B cell (primary cell): Measurements from ENCODE around the gene PPP1CC. TPM values are rescaled to one million over a fixed set of nuclear protein-coding genes. Genes with fewer than 3 reads are reported as not detected.
A peak's percentile ranks its signal among the peaks of the same experiment; 100 is the strongest.

Source experiments
- ATAC-seq: fragments of 200-7000 bp; cut with Tn5 transposase; one replicate; pipeline ENCODE4 v1.10.0; 2021; ENCODE audit warnings: low read depth, mild to moderate bottlenecking, moderate number of reproducible peaks, moderate library complexity
- CTCF ChIA-PET: fragments of 350-600 bp; sonication (Branson Sonifier 250); formaldehyde crosslinking; loops from one replicate; lab custom pipeline; 2021; ENCODE audit warnings: antibody characterized with exemption, inconsistent platforms; lab: Charles Lee
- POLR2A ChIA-PET: fragments of 350-600 bp; sonication (Branson Sonifier 250); formaldehyde crosslinking; loops from one replicate; lab custom pipeline; 2021; ENCODE audit warnings: antibody characterized with exemption; lab: Charles Lee
- DNase-seq: peaks from one replicate; pipeline ENCODE4 v3.0.0; 2013
- H2AFZ ChIP-seq: 2 replicates; pipeline ENCODE4 v1.6.1; 2012; ENCODE audit warnings: mild to moderate bottlenecking, low read depth, low read length; ENCODE audit not compliant: insufficient read depth, poor library complexity, severe bottlenecking
- H3K27ac ChIP-seq, 2 donors: 1 replicate in 1 of 2; 2 replicates in 1 of 2; pipeline ENCODE4 v1.5.1; 2012 to 2013; ENCODE audit warnings: low read length in 2 of 2, mild to moderate bottlenecking in 2 of 2, moderate library complexity in 1 of 2
- H3K27me3 ChIP-seq, 4 experiments: fragments of 200-600 bp in 1 of 4; sonication (generic) in 1 of 4; replicated peaks in 1 of 4; 1 replicate in 2 of 4; 2 replicates in 2 of 4; pipeline versions ENCODE4 v1.6.1 to v1.7.0; 2013 to 2016; ENCODE audit warnings: low read length in 3 of 4, mild to moderate bottlenecking in 2 of 4, mixed read lengths in 1 of 4, moderate library complexity in 1 of 4; ENCODE audit not compliant: insufficient read depth in 4 of 4, control insufficient read depth in 3 of 4; ENCODE audit errors: control extremely low read depth in 1 of 4
- H3K36me3 ChIP-seq, 2 experiments: replicated peaks in 1 of 2; 1 replicate in 1 of 2; 2 replicates in 1 of 2; pipeline versions ENCODE4 v1.6.1 to v1.7.1; 2013; ENCODE audit warnings: low read length in 1 of 2; ENCODE audit not compliant: insufficient read depth in 2 of 2, control insufficient read depth in 1 of 2; ENCODE audit errors: control extremely low read depth in 1 of 2, extremely low read depth in 1 of 2
- H3K4me1 ChIP-seq, 2 donors: fragments of 200-600 bp in 1 of 2; sonication (generic) in 1 of 2; 1 replicate in 1 of 2; 2 replicates in 1 of 2; pipeline versions ENCODE4 v1.5.1 to v1.6.1; 2013 to 2017; ENCODE audit warnings: low read length in 2 of 2; ENCODE audit not compliant: control insufficient read depth in 2 of 2, insufficient read depth in 2 of 2
- H3K4me2 ChIP-seq: replicated peaks from 2 replicates; pipeline ENCODE3; 2012; ENCODE audit warnings: mild to moderate bottlenecking, low read depth, low read length; ENCODE audit not compliant: poor library complexity, severe bottlenecking
- H3K4me3 ChIP-seq, 5 experiments: fragments of 200-600 bp in 1 of 5; sonication (generic) in 1 of 5; 1 replicate in 3 of 5; 2 replicates in 2 of 5; pipeline versions ENCODE4 v1.5.1 to v1.7.0; 2011 to 2016; ENCODE audit warnings: low read length in 4 of 5, mild to moderate bottlenecking in 4 of 5, low read depth in 2 of 5, control low read depth in 1 of 5, moderate library complexity in 1 of 5; ENCODE audit not compliant: insufficient read depth in 1 of 5; ENCODE audit errors: control extremely low read depth in 1 of 5, extremely low read depth in 1 of 5
- H3K79me2 ChIP-seq: fragments of 200-600 bp; sonication (generic); one replicate; pipeline ENCODE4 v1.6.0; 2016; ENCODE audit warnings: low read length; ENCODE audit not compliant: control insufficient read depth, insufficient read depth
- H3K9ac ChIP-seq: fragments of 200-600 bp; sonication (generic); 2 replicates; pipeline ENCODE4 v1.6.1; 2017; ENCODE audit warnings: mild to moderate bottlenecking, low read length, moderate library complexity
- H3K9me3 ChIP-seq, 3 donors: one replicate each; pipeline versions ENCODE4 v1.6.1 to v1.7.1; 2013; ENCODE audit warnings: low read length in 2 of 3; ENCODE audit not compliant: control insufficient read depth in 2 of 3, insufficient read depth in 1 of 3; ENCODE audit errors: control extremely low read depth in 1 of 3
- H4K20me1 ChIP-seq: 2 replicates; pipeline ENCODE4 v1.6.0; 2012; ENCODE audit warnings: mild to moderate bottlenecking, low read length; ENCODE audit not compliant: insufficient read depth, control insufficient read depth, poor library complexity, severe bottlenecking
- H3K27ac Mint-ChIP-seq: one replicate; pipeline ENCODE4 v1.8.0; 2021; ENCODE audit warnings: mixed read lengths
- H3K27me3 Mint-ChIP-seq: one replicate; pipeline ENCODE4 v1.8.0; 2021; ENCODE audit warnings: mixed read lengths
- H3K4me1 Mint-ChIP-seq: one replicate; pipeline ENCODE4 v1.8.0; 2021; ENCODE audit warnings: mixed read lengths
- H3K4me3 Mint-ChIP-seq: one replicate; pipeline ENCODE4 v1.8.0; 2021; ENCODE audit warnings: mixed read lengths
- H3K9me3 Mint-ChIP-seq: one replicate; pipeline ENCODE4 v1.8.0; 2022; ENCODE audit warnings: mixed read lengths; ENCODE audit not compliant: insufficient read depth
- CTCF ChIP-seq: fragments of 200-600 bp; IDR thresholded peaks from one replicate; pipeline ENCODE4 v1.8.0; 2022; ENCODE audit warnings: antibody characterized with exemption, mild to moderate bottlenecking
- EZH2 ChIP-seq: IDR thresholded peaks from 2 replicates; pipeline ENCODE4 v1.6.1; 2012; ENCODE audit warnings: borderline replicate concordance, low read depth, mild to moderate bottlenecking, moderate library complexity, low read length; ENCODE audit not compliant: insufficient read depth, poor library complexity, severe bottlenecking
- WGBS: methylation state at CpG from one replicate; pipeline ENCODE4 v1.1.5; 2013; ENCODE audit warnings: missing lambda C conversion rate; ENCODE audit not compliant: insufficient coverage; 5-methylcytosine and 5-hydroxymethylcytosine counted together
- intact Hi-C: fragments of 100-400 bp; cut with micrococcal nuclease; formaldehyde crosslinking; loops from one replicate; pipeline ENCODE4 v1.10.0; 2022
- polyA plus RNA-seq: library from polyadenylated mRNA; depleted of rRNA; stranded (reverse); fragments of >200 nt; gene quantifications from 2 replicates; pipeline ENCODE4 v1.2.3, GENCODE V29; 2012
- total RNA-seq, 2 donors: library from RNA; stranded (reverse); fragments of 120-200 nt in 1 of 2; gene quantifications; 1 replicate in 1 of 2; 2 replicates in 1 of 2; pipeline versions ENCODE4 v1.2.3 to v1.2.4, GENCODE V29; 2013 to 2022

PPP1CC gene
- total and polyA plus RNA-seq, 2 donors (not counting 1 experiment from before 2014, with no cell fraction given) = 70.0 to 146 TPM

- Histone ChIP-seq H3K27me3 (no peaks in the 10 kb centered on the region), H3K4me1 (peaks cover 54 to 69% of the 10 kb centered on the region in 2 donors), H3K27ac (peak overlapping the region; percentile 55 to 70), H3K9ac (peak overlapping the region; percentile 84), H2AFZ (peak overlapping the region; percentile 76), H3K79me2 (peaks cover 84% of the 10 kb centered on the region), H3K9me3 (peaks cover 0 to 3% (median 0%) of the 10 kb centered on the region in 3 donors), H3K4me3 (peak overlapping the region in 4 of 5 experiments; percentile 72 to 98 (median 88)), H3K4me2 (peak overlapping the region; percentile 83), H4K20me1 (peaks cover 43% of the 10 kb centered on the region), H3K36me3 (peaks cover 0 to 37% of the 10 kb centered on the region in 2 experiments)
- DNase-seq (peak; percentile 79), ATAC-seq (peak; percentile 71)
- ChIA-PET CTCF (interaction anchor here (1.0 to 5.9 kb wide), 9 partner anchors 8 to 258 kb away, joined by 3 to 34 read pairs (median 4); no protein-coding TSS in a partner anchor), POLR2A (interaction anchor here (0.6 to 2.3 kb wide), 10 partner anchors 8 to 188 kb away, joined by 3 to 18 read pairs (median 4); partner anchors contain the start of genes RAD9B, TCTN1 and VPS29)
- no peaks in the 10 kb centered on the region for H3K27me3 Mint-ChIP-seq
- under 1% methylated on average over 34 of the region's 38 CpGs for WGBS
- TF ChIP-seq EZH2 (no peak), CTCF (no peak)
- peaks cover 71% of the 10 kb centered on the region for H3K4me1 Mint-ChIP-seq
- intact Hi-C loops = loop anchor here (1.0 to 5.0 kb wide), 7 partner anchors 9 to 127 kb away; partner anchors contain the start of genes PPP1CC and TCTN1
- no peaks in the 10 kb centered on the region for H3K9me3 Mint-ChIP-seq
- H3K4me3 Mint-ChIP-seq = peak overlapping the region; percentile 99
- H3K27ac Mint-ChIP-seq = peak overlapping the region; percentile 96
Observed at GRCh38 chr12:110689281-110690126, 53.2 kb downstream of the PPP1CC start.
